DMS 273 (cell line): ENCODE data around the gene TSSC4.
"Not testable (repeated sequence)": the region's sequence is repeated elsewhere in the genome, so short reads cannot be mapped to it uniquely, and the experiment has no call there.

Source experiments
- DNase-seq: peaks from one replicate; lab custom pipeline; 2025; ENCODE audit not compliant: unreplicated experiment; lab: John Stamatoyannopoulos, UW

Gene TSSC4

GRCh38 chr11:2400069-2400761, at the start of gene TSSC4:
TSS of gene TSSC4 (plus strand) at chr11:2400750. CDS start at chr11:2402634, 1,884 bp downstream.
- peak; percentile 99 for DNase-seq

GRCh38 chr11:2351701-2352100, 48.8 kb upstream of the TSSC4 start:
- no peak for DNase-seq

GRCh38 chr11:2352420-2352819, 48.1 kb upstream of the TSSC4 start:
- DNase-seq = no peak

- DNase-seq = no peak
Measured at GRCh38 chr11:2355000-2355644, 45.4 kb upstream of the TSSC4 start.

- DNase-seq = no peak
Measured at GRCh38 chr11:2357246-2357645, 43.3 kb upstream of the TSSC4 start.

- not testable (repeated sequence) for DNase-seq
Measured at GRCh38 chr11:2357651-2358050, 42.9 kb upstream of the TSSC4 start.

- no peak for DNase-seq
Measured at GRCh38 chr11:2358754-2359442, 41.7 kb upstream of the TSSC4 start.

GRCh38 chr11:2359557-2359956, 41.0 kb upstream of the TSSC4 start:
- no peak for DNase-seq

- DNase-seq = no peak
Measured at GRCh38 chr11:2360081-2360642, 40.4 kb upstream of the TSSC4 start.

- no peak for DNase-seq
Measured at GRCh38 chr11:2361565-2361964, 39.0 kb upstream of the TSSC4 start.

GRCh38 chr11:2362414-2362813, 38.1 kb upstream of the TSSC4 start:
- DNase-seq = no peak

- no peak for DNase-seq
Measured at GRCh38 chr11:2363130-2363529, 37.4 kb upstream of the TSSC4 start.

- no peak for DNase-seq
Measured at GRCh38 chr11:2363577-2364370, 36.8 kb upstream of the TSSC4 start.

GRCh38 chr11:2364386-2364785, 36.2 kb upstream of the TSSC4 start:
- DNase-seq = not testable (repeated sequence)

GRCh38 chr11:2365571-2366210, 34.9 kb upstream of the TSSC4 start:
- no peak for DNase-seq

GRCh38 chr11:2366276-2366675, 34.3 kb upstream of the TSSC4 start:
- peak; percentile 28 for DNase-seq

- DNase-seq = no peak
Measured at GRCh38 chr11:2366733-2367132, 33.8 kb upstream of the TSSC4 start.

GRCh38 chr11:2367266-2368160, 33.0 kb upstream of the TSSC4 start:
- no peak for DNase-seq

- no peak for DNase-seq
Measured at GRCh38 chr11:2368178-2368850, 32.2 kb upstream of the TSSC4 start.
